NCI-H226 (cell line): Measurements from ENCODE around the gene RPLP2.

Experiments used
- DNase-seq: peaks from one replicate; pipeline ENCODE4 v3.0.0-alpha.2; 2015

Gene RPLP2

DNA sequence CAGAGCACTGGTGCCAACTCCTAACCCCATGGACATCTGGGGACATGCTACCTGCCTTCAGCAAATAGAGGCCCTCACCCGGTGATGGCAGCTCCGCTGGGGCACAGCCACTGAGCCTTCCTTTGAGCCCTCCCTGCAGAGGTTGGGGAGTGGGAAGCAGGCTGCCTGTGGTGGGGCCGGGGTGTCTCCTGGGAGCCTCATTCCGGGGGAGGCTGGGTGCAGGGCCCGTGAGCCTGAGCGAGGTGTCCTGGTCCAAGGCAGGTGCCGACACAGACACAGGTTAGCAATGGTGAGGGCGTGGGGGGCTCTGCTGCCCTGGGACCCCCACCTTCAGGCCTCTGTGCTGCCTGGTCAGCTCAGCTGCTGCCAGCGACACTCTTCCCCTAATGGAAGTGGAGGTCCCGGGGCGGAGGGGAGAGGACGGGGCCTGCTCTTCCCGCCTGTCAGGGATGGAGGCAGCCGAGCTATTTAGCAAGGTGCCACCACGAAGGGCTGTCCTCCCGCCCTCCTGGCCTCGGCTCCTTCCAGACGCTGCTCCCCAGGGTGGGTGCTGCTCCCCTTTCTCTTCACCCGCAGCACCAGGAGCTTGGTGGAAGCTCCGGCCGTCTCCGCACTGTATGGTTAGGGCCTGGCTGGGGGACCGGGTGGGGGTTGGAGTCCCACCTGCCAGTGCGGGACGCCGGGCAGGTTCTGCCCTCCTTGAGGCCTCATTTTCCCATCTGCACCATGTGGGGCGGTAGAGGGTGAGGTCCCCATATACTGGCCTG lies 44.1 kb downstream of the RPLP2 start:
- no peak for DNase-seq

DNA sequence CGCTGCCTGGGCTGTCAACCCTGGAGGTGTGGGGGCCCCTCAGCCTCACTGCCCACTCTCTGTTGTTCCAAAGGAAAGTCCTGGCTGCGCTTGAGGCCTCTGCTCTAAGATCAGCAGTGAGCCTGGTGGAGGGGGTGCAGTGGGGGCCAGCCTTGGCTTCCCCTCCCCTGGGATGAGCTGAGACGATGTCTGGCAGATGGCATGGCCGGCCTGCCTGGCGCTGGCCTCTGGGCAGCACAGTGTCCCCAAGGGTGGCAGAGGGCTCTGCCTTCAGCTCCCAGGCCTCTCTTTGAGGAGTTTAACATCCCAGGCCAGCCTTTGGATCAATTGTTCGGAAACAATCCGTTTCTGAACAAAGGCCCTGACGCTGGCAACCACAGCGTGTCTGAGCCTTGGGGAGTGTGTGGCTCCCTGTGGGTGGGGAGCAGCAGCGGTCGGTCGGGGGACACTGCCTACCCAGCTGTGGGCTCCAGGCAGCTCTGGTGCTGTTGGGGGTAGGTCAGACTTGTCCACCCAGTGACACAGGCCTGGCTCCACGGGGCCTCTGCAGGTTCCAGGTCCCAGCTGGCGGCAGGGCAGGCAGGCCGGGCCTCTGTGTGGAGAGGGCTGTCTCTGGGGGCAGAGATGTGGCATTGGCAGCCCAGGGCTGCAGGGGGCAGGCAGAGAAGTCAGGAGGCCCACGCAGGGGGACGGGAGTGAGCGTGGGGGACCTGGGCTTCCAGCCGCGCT lies 45.0 kb downstream of the RPLP2 start:
- no peak for DNase-seq

DNA sequence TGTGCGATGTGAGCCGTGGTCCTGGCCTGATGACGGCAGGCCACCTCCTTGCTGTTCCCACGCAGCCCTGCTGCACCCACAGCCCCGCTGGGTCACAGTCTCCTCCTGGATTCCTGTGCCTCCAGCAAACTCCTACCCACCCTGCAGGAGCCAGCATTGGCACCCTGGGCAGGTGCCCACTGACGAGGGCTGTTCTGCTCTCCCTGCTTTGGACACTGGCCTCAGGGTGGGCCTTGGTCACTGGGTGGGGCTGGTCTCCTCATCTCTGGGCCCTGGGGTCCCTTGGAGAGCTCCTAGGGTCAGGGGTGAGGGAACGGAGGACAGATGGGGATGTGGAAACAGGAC lies 45.5 kb downstream of the RPLP2 start:
- DNase-seq: no peak

DNA sequence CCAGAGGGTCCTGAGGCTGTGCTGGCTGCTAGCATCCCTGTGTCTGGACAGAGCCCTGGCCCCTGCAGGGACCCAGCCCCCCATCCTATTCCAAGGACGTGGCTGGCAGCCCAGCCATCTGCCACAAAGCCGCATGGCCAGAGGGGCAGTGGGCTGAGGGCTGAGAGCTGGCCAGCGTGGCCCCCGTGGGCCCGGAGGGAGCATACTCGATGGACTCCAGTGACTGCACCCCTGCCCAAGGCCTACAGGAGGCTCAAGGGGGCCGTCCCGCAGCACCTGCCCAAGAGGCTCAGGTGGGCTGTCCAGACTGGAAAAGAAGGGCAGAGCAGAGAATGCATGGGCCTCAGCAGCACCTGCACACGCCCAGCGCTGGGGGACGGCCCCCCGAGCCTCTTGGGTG lies 46.0 kb downstream of the RPLP2 start:
- DNase-seq: no peak

DNA sequence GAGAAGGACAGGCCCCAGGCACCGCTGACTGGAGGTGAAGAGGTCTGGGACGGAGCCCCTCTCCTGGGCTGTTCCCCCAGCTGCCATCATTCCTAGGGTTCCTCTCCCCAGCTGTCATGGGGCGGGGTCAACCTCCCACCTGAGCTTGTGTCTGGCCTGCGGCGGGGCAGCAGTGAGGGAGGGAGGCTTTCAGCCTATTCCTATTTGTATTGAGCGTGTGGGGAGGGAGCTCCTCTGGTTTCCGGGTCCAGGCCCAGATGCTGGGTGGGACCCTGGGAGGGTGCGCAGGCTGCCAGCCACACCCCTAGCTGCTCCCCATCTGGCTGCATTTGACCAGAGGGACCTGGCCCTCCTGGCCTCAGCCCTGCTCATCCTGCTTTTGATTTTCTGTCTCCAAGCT lies 46.6 kb downstream of the RPLP2 start:
- no peak for DNase-seq

DNA sequence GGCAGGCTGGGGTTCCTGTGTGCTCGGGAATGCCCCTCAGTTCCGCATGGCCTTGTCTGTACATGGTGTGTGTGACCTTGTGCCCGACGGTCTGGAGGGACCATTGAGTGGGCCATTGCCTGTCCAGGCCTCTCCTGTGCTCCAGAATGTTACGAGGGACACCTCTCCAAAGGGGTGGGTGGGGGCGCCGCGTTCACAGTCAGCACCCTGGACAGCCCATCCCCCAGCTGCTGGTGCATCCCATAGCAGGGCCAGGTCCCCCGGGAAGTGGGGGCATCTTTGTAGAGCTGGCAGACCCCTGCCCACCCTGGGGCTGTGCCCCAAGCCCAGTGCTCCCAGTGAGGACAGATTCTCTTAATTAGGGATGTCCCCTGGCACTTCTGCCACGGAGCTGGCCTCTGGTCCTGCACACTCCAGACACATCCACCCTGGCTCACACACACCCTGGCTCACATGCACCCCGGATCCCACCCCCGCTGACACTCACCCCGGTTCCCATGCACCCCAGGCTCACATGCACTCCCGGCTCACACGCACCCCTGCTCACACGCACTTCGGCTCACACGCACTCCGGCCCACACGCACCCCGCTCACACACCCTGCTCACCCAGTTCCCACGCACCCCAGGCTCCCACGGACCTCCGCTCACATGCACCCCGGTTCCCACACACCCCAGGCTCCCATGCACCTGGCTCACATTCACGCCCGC lies 48.4 kb downstream of the RPLP2 start:
- no peak for DNase-seq

DNA sequence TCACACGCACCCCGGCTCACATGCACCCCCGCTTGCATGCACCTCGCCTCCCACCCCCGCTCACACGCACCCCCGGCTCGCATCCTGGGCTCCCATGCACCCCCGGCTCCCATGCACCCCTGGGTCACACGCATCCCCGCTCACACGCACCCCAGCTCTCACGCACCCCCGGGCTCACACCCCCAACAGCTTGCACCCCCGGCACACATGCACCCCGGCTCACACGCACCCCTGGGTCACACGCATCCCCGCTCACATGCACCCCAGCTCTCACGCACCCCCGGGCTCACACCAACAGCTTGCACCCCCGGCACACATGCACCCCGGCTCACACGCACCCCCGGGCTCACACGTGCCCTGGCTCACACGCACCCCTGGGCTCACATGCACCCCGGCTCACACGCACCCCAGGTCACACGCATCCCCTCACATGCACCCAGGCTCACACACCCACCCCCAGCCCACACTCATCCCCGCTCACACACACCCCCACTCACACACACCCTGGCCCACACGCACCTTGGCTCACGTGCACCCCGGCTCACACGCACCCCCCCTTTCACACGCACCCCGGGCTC lies 49.1 kb downstream of the RPLP2 start:
- DNase-seq: no peak

DNA sequence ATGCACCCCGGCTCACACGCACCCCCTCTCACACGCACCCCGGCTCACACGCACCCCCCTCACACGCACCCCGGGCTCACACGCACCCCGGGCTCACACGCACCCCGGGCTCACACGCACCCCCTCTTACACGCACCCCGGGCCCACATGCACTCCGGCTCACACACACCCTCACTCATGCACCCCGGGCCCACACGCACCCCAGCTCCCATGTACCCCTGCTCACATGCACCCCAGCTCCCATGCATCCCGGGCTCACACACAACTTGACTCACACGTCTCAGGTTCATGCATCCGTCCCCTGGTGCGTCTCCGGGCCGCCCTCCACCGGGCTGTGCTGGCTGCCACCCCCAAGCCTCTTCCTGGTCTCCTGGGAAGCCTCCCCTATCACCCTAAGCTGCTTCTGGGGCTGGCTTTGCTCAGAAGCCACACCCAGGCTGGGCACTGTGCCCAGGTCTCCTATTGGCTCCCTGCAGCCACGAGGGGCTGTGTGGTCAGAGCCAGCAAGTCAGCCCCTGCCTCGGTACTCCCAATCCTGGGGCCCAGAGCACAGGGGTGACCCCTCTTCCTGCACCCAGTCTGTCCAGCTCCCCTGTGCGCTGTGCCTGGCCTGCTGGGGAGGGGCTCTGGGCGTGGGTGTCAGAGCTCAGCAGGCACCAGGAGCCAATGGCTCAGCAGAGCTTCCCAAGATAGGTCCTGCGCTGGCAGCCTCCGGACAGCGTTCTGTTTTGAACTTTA lies 49.8 kb downstream of the RPLP2 start:
- DNase-seq: peak; percentile 74

DNA sequence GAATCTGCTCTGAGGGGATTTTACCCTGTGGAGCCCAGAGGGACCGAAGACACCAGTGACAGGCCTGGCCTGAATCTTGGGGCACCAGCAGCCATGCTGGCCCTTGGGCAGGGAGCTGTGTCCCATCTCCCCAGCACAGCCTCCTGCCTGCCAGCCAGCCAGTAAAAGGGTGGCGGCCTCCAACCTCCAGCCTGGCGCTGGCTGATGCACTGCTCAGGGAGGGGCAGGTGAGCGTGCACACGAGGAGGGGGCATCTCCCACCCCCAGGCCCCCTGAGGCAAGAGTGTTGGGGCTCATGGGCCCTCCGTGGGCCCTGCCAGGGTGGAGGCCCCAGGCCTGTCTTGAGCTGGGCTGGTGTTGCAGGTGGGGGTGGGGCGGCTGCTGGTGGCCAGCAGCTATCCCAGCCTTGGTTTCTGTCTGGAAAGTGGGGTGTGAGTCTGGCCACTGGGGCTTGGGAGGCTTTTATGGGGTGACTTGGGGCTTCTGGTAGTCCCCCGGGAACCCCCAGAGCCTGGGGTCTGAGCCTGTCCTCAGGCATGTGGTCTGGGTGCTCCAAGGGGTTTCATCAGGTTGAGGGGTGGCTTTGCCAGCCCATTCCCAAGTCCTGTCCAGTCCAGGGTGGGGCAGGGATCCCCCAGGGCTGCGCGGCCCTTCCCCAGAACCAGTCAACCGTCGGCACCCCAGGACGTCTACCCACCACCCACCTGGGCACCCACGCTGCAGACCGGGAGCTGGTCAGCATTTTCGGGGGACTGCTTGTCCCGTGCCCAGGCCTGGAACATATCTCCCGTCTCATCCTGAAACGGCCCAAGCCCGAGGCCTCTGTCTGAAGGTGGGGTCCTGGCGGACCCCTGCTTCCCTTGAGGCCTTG lies 50.7 kb downstream of the RPLP2 start:
- DNase-seq: no peak

DNA sequence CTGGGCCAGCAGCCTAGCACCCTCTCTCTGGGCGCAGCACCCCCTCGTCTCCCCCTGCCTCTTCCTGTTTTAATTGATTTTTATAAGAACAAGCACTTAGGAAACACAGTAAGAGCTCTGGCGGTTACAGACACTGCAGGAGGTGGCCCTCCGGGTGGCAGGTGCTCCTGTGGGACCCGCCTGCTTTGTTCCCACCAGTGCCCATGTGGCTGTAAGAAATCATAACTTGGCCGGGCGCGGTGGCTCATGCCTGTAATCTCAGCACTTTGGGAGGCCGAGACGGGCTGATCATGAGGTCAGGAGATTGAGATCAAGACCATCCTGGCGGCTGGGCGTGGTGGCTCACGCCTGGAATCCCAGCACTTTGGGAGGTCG lies 51.3 kb downstream of the RPLP2 start:
- DNase-seq: no peak

DNA sequence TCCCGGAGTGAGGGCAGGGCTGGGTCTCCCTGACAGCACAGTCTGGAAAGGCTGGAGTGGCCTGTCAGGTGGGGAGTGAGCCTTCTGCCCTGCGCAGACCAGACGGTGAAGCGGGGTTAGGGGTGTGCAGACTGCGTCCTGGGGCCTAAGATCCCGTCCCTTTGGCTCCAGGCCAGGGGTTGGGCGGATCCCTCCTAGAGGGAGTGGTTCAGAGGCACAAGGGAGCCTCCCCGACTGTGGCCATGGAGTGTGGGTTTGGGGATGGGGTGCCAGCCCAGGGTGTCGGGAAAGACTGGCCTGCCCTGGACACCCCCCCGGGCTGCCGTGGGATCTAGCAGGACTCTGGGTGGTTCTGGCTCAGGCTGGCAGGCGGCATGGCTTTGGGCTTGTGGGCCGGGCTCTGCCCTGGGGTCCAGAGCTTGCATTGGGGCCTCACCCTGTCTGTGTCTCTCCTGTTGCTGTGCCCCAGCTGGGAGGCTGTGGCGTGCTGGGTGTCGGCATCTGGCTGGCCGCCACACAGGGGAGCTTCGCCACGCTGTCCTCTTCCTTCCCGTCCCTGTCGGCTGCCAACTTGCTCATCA lies 52.4 kb downstream of the RPLP2 start:
- DNase-seq: no peak
